Measurements from ENCODE around the gene HAPSTR1.
A peak's percentile ranks its signal among the peaks of the same experiment; 100 is the strongest.

The HAPSTR1 gene

GRCh38 chr16:9123871-9124270, 32.4 kb downstream of the HAPSTR1 start:
- no peak for DNase-seq (ENCODE audit: low read depth)

GRCh38 chr16:9124444-9124843, 33.0 kb downstream of the HAPSTR1 start:
- DNase-seq (ENCODE audit: low read depth): no peak

GRCh38 chr16:9124908-9125584, 33.6 kb downstream of the HAPSTR1 start:
- DNase-seq (ENCODE audit: low read depth): no peak

- no peak for DNase-seq (ENCODE audit: low read depth)
Measured at GRCh38 chr16:9125658-9126505, 34.4 kb downstream of the HAPSTR1 start.

- no peak for DNase-seq (ENCODE audit: low read depth)
Measured at GRCh38 chr16:9126609-9127008, 35.2 kb downstream of the HAPSTR1 start.

- DNase-seq (ENCODE audit: low read depth): no peak
Measured at GRCh38 chr16:9128346-9129342, 37.2 kb downstream of the HAPSTR1 start.

GRCh38 chr16:9134306-9134705, 42.9 kb downstream of the HAPSTR1 start:
- DNase-seq (ENCODE audit: low read depth): no peak

- DNase-seq (ENCODE audit: low read depth): peak; percentile 42
Measured at GRCh38 chr16:9134739-9135138, 43.3 kb downstream of the HAPSTR1 start.

GRCh38 chr16:9135797-9136196, 44.4 kb downstream of the HAPSTR1 start:
- DNase-seq (ENCODE audit: low read depth): no peak

GRCh38 chr16:9136596-9136995, 45.2 kb downstream of the HAPSTR1 start:
- DNase-seq (ENCODE audit: low read depth): no peak

GRCh38 chr16:9138021-9138680, 46.7 kb downstream of the HAPSTR1 start:
- no peak for DNase-seq (ENCODE audit: low read depth)

GRCh38 chr16:9138731-9139501, 47.5 kb downstream of the HAPSTR1 start:
- DNase-seq (ENCODE audit: low read depth): peak; percentile 51

GRCh38 chr16:9139965-9140364, 48.5 kb downstream of the HAPSTR1 start:
- DNase-seq (ENCODE audit: low read depth): no peak
